OCI-M2 (cell line): ENCODE measurements around the gene REEP1.
"Not testable (repeated sequence)": the region's sequence is repeated elsewhere in the genome, so short reads cannot be mapped to it uniquely, and the experiment has no call there.

ENCODE experiments used
- DNase-seq: peaks from one replicate; lab custom pipeline; 2025; ENCODE audit not compliant: unreplicated experiment; lab: John Stamatoyannopoulos, UW

REEP1 gene

DNA sequence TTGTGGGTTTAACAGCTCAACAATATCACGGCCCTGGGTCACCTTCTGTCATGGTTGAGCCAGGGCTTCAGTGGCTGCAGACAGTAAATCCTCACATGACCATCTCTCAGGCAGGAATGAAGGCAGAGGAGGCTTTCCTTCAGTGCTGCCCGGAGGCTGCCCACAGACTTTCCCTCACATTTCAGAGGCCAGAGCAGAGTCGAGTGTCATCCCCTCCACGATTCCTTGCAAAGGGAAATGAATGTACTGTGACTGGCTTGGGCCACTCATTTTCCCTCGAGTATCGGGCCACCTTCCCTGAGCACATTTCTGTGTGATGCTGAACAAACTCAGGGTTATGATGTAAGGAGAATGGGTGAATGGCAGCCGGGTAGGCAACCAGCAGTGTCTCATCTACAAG, 10.0 kb upstream of the REEP1 start:
- no peak for DNase-seq

DNA sequence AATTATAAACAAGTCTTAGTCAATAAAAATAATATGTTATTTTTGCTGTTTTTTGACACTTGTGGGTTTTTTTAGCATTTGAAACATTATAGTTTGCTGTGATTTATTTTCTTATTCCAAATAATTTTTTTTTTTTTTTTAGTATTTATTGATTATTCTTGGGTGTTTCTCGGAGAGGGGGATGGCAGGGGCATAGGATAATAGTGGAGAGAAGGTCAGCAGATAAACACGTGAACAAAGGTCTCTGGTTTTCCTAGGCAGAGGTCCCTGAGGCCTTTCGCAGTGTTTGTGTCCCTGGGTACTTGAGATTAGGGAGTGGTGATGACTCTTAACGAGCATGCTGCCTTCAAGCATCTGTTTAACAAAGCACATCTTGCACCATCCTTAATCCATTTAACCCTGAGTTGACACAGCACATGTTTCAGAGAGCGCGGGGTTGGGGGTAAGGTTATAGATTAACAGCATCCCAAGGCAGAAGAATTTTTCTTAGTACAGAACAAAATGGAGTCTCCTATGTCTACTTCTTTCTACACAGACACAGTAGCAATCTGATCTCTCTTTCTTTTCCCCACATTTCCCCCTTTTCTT, 8.5 kb upstream of the REEP1 start:
- not testable (repeated sequence) for DNase-seq

DNA sequence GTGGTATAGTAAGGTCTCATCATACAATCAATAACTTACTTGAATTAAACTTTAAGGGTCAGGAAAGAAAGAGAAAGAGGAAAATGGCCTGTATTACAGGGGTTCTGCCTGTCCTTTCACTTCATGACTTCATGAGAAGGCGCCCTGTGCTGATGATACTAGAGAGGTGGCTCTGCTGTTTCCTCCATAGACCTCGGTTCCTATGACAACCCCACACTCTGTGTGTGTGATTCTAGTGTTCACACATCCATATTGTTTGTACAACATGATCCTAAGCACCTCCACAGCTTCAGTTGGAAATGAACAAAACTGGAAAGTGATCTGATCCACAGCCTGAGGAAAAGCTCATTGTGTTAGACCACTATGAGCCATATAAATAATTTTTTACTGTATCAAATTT, 7.0 kb upstream of the REEP1 start:
- DNase-seq, result no peak

- DNase-seq, result no peak
Measured at GRCh38 chr2:86342488-86342887, 5.1 kb upstream of the REEP1 start.

GRCh38 chr2:86341470-86341869, 4.0 kb upstream of the REEP1 start:
- no peak for DNase-seq

GRCh38 chr2:86338778-86339295, 1.4 kb upstream of the REEP1 start:
- no peak for DNase-seq

- DNase-seq, result no peak
Measured at GRCh38 chr2:86336675-86337243, 667 bp downstream of the REEP1 start.

DNA sequence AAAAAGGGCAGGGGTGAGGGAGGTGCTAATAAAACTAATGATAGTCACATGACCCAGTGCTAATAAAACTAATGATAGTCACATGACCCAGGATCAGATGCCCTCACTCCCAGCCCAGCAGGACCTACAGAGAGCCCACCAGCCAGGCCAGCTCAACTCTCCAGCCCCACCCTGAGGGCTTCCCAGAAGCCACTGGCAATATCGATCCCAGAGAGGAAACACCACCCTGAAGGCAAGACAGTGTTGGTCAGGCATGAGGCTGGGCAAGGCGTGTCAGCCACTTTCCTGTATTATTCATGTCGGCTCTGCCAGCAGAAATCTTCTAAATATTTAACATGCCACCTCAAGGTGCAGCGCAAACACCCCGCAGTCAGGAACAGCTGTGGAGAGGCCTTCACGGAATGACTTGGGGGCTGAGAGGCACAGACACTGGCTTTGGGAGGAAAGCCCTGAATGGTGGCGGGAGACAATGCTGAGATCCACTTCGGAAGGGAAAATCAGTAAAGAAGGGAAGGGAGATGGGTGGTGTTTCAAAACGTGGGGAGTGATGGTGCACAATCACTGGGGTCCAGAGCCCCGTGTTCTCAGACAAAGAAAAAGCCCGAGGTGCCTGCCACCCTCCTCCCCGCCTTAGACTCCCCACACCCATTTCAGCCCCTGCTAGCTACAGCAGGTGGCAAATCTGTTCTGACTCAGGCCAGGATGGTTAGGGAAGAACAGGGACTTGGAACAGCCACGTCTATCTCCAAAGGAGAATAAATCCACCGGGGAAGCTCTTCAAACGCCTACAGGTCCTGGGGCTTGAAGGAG, 1.4 kb downstream of the REEP1 start:
- DNase-seq, result no peak

- DNase-seq, result no peak
Measured at GRCh38 chr2:86333378-86333777, 4.0 kb downstream of the REEP1 start.

GRCh38 chr2:86332654-86333053, 4.8 kb downstream of the REEP1 start:
- no peak for DNase-seq

GRCh38 chr2:86331384-86331783, 6.0 kb downstream of the REEP1 start:
- DNase-seq, result no peak

GRCh38 chr2:86330001-86330400, 7.4 kb downstream of the REEP1 start:
- no peak for DNase-seq

- no peak for DNase-seq
Measured at GRCh38 chr2:86323273-86324021, 14.0 kb downstream of the REEP1 start.

DNA sequence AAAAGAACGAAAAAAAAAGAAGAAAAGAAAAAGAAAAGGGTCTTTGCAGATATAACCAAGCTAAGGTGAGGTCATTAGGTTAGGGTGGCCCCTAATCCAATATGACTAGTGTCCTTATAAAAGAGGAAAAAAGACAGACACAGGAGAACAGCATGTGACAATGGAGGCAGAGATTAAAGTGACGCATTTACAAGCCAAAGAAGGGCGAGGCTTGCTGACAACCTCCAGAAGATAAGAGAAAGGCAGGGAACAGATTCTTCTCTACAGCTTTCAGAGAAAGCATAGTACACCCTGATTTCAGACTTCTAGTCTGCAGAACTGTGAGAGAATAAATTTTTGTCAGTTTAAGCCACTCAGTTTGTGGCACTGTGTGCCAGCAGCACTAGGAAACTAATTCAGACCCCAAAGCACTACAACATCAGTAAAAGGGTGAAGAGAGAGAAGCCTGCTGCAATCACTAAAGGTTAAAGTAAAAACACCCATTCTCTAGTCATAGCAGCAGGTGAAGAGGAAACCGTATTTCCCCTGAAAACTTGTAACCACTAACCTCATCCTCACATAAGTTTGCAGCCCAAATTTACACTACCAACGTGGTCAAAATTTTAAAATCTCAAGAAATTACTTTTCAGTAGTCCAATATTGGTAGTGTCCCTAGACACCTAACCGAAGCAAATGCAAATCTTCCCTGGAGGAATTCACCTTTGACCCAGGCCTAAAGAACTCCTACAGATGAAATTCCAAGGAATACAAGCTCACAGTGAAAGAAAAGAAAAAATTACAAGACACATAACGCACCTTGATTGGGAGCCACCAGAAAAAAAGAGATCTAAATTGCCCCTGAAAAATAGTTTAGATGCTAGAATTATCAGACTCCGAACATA, 17.5 kb downstream of the REEP1 start:
- DNase-seq, result no peak

- no peak for DNase-seq
Measured at GRCh38 chr2:86315084-86315483, 22.3 kb downstream of the REEP1 start.

DNA sequence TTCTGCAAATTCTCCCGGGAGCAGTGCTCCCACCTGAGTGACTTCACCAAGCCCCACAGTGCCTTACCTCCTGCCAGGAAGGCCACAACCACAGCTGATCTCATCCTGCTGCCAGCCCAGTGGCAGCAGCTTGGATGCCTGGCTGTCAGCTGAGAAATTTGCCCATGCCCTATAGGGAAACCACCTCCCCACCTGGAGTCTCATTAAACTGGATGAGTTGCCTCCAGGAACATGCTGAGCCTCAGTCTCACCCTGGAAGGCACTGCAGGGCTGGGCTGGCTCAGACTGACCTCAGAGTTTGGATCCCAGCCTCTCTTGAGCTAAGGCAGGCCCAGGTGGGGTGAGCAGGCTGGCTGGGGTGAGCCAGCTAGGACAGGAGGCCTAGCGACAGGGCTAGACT, 23.3 kb downstream of the REEP1 start:
- DNase-seq, result no peak

GRCh38 chr2:86313341-86313740, 24.1 kb downstream of the REEP1 start:
- DNase-seq, result no peak

DNA sequence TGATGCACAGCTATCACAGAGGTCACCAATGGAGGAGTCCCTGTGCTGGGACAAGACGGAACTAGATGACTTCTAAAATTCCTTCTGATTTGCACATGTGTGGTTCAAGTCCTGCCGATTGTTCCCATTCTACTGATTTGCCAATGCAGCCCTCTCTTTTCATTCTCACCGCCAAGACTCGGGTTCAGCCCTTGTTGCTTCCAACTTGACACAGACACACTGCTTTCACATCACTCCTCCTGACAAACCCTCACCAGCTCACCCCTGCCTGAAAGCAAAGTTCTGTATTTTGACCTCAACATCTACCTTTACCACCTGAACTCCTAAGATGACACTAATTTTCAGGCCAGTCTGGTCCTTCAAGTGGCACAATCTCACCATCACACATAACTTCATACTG, 25.5 kb downstream of the REEP1 start:
- DNase-seq, result no peak

GRCh38 chr2:86309966-86310365, 27.5 kb downstream of the REEP1 start:
- no peak for DNase-seq

- no peak for DNase-seq
Measured at GRCh38 chr2:86308984-86309695, 28.3 kb downstream of the REEP1 start.
